ENCODE results near the gene ARMC8.

GRCh38 chr3:138206196-138206595 is 19.1 kb downstream of the ARMC8 start:
- TF ChIP-seq POLR2A (IDR thresholded peaks at IDR 0.05; ENCODE audit: low read length) (no peak), RCOR1 (IDR thresholded peaks at IDR 0.05; ENCODE audit: low read depth, low read length) (no peak), BHLHE40 (IDR thresholded peaks at IDR 0.05; ENCODE audit: low read depth, low read length) (no peak), EP300 (IDR thresholded peaks at IDR 0.05) (no peak), E2F6 (IDR thresholded peaks at IDR 0.05; ENCODE audit: borderline replicate concordance, low read depth) (no peak), MYC (IDR thresholded peaks at IDR 0.05; ENCODE audit: borderline replicate concordance, low read length) (no peak), POLR2AphosphoS2 (conservative IDR thresholded peaks at IDR 0.05; ENCODE audit: low read length) (no peak), MAFK (IDR thresholded peaks at IDR 0.05; ENCODE audit: partially characterized antibody) (no peak), CHD2 (IDR thresholded peaks at IDR 0.05; ENCODE audit: low read length, partially characterized antibody) (no peak), HDAC2 (IDR thresholded peaks at IDR 0.05) (no peak), RAD21 (conservative IDR thresholded peaks at IDR 0.05 in 1 of 2, IDR thresholded peaks at IDR 0.05 in 1 of 2) (no peak), MAX (IDR thresholded peaks at IDR 0.05) (no peak)
- TF ChIP-seq, protein P1, sequence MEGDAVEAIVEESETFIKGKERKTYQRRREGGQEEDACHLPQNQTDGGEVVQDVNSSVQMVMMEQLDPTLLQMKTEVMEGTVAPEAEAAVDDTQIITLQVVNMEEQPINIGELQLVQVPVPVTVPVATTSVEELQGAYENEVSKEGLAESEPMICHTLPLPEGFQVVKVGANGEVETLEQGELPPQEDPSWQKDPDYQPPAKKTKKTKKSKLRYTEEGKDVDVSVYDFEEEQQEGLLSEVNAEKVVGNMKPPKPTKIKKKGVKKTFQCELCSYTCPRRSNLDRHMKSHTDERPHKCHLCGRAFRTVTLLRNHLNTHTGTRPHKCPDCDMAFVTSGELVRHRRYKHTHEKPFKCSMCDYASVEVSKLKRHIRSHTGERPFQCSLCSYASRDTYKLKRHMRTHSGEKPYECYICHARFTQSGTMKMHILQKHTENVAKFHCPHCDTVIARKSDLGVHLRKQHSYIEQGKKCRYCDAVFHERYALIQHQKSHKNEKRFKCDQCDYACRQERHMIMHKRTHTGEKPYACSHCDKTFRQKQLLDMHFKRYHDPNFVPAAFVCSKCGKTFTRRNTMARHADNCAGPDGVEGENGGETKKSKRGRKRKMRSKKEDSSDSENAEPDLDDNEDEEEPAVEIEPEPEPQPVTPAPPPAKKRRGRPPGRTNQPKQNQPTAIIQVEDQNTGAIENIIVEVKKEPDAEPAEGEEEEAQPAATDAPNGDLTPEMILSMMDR (IDR thresholded peaks at IDR 0.05) = no peak
- TF ChIP-seq, protein P2, sequence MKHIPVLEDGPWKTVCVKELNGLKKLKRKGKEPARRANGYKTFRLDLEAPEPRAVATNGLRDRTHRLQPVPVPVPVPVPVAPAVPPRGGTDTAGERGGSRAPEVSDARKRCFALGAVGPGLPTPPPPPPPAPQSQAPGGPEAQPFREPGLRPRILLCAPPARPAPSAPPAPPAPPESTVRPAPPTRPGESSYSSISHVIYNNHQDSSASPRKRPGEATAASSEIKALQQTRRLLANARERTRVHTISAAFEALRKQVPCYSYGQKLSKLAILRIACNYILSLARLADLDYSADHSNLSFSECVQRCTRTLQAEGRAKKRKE (CRISPR knock-in tag; IDR thresholded peaks at IDR 0.05; ENCODE audit: low read depth) = no peak
